Stimulated activated CD8-positive, alpha-beta memory T cell treated with anti-CD3 and anti-CD28 coated beads, Interleukin-12 subunit alpha, Interleukin-12 subunit beta, amount 100 ng/mL, for 1 hour (primary cell): ENCODE results near the gene HSF2BP.
"Not testable (repeated sequence)": the region's sequence is repeated elsewhere in the genome, so short reads cannot be mapped to it uniquely, and the experiment has no call there.

Experiments
- DNase-seq: peaks from one replicate; pipeline ENCODE4 v3.0.0-alpha.2; 2020; ENCODE audit warnings: low read depth

The HSF2BP gene

DNA sequence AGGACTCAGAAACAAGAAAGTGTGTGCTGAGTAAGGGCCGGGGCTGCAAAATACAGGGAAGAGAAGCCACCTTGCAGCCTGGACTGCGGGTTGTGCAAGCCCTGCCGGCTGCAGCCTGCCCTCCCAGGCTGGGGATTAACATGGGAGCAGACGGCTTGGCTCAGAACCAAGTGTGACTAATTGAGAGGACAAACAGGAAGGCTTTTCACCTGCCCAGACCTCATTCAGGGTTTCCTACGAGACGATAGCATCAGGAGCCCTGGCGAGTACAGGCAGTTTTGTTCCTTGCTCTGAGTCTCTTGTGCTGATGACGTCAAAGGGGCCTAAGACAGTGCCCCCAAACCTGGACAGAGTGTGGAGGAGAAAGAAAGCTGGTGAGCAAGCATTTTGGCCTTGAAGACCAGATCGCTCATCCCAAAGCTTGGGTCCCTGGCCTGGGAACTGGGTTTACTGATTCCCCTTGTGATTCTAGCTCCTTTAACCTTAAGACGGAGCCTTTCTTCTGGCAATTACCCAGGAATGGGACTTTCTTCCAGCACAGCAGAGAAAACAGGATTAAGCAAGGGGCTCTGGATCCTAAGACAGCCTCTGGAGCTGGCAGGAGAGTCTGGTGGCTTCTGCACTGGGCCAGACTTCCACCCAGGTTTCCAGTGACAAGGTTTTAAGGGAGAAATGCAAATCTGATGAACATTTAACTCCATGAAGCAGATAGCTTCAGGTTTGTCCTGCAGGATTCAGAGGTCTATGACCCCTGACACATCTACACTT, 142.2 kb downstream of the HSF2BP start:
- DNase-seq: not testable (repeated sequence)

DNA sequence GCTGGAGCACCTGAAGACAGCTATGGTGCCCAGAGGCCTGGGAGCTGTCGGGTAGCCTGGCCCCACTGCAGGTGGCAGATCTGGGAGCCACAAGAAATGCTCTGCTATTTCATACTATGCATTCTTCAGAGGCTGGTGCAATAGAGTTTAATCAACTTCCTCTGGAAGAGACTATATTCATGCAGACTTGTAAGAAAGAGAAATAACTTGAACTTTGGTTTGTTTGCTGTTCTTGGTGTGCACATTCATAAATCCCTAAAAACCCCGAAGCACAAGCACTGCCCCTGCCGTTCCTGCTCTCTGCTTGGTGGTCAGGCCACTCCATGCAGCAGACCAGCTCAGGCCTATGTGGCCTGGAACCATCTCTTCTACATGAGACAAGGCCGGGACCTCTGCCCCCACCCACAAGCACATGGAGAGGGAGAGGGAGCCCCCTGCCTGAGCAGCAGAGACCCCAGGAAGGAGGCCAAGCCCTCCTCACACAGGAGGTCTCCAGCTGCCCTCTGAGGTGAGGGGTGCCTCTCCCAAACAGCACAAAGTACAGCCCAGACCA, 142.9 kb downstream of the HSF2BP start:
- not testable (repeated sequence) for DNase-seq

DNA sequence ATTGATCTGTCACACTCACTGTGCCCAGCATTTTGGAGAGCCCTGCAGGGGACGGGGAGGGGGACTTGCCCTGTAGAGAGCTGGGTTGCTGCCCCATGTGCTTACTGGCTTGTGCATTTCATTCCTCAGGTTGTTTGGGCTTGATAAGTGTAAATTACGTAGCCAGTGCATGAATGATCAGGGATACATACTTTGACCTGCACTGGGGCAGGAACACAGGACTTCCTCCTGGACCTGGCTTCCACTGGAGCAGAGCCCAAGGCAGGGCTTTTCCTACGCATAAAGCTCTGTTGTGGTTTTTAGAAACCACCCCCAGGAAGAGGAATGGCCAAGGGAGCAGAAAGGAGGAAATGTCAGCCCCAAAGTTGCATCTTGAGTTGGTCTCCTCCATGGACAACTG, 144.5 kb downstream of the HSF2BP start:
- not testable (repeated sequence) for DNase-seq

DNA sequence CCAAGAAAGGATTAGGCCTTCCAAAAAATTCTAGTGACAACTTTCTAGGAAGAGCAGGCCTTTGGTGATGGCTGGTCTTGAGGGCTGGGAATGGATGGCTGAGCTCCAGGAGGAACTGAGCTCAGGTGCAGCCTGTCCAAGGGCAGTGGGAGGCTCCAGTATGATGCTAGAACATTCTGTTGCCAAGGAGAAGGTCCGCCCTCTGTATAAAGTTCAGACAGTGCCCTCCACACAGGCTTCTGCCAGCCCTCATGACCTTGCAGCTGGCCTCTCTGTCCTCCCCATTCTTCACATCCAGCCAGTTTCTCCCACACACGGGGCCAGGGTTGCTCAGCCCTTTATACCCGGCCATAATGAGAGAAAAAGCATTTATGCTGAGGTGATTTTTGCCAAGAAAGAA, 146.3 kb downstream of the HSF2BP start:
- not testable (repeated sequence) for DNase-seq

DNA sequence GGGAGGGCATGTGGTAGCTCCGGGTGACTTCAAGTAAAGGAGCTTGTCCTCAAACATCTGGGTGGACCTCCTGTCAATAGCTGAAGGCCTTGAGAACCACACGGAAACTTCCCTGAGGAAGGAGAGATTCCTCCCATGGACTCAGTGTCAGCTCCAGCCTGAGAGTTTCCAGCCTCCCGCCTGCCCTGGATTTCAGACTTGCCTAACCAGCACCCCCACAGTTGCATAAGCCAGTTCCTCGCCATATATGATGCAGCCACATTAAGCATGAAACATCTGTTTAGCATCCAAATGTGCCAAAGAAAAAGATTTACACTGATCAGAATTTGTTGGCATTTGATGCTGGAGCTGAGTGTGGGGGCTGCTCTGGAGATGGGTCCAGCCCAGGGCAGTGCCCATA, 148.1 kb downstream of the HSF2BP start:
- not testable (repeated sequence) for DNase-seq

DNA sequence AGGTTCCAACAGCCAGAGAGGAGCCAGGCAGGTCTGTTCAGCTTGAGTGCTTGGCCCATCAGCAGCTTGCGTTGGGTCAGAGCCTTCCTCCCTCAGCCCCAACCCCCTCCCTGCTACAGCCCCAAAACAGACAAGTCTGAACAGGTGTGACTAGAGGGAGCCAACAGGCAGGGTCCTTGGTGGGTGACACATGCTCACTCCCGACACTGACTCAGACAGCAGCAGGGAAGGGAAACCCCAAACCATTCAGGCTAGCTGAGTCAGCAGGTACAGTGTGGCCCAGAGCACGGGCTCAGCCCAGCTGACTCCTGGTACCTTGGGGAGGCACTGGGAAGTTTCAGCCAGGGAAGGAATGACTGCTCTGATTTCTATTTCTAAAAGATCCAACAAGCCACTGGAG, 148.6 kb downstream of the HSF2BP start:
- DNase-seq: not testable (repeated sequence)

DNA sequence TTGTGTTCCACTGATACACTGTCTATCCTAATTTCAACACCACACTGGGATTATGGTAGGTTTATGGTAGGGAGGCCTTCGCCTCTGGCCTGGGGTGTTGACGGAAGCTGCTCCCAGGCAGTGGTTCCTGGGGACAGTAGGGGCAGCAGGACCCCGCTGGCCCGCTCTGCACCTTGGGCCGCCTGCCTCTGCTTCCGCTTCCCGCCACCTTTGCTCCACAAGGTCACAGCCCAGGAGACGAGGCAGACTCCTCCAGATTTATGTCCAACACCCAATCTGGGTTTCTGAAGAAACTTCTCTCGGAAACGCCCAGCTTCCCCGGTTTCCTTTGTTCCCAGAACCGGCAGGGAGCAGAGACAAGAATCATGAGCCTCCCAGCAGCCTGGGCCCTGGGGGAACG, 155.4 kb downstream of the HSF2BP start:
- DNase-seq: not testable (repeated sequence)

DNA sequence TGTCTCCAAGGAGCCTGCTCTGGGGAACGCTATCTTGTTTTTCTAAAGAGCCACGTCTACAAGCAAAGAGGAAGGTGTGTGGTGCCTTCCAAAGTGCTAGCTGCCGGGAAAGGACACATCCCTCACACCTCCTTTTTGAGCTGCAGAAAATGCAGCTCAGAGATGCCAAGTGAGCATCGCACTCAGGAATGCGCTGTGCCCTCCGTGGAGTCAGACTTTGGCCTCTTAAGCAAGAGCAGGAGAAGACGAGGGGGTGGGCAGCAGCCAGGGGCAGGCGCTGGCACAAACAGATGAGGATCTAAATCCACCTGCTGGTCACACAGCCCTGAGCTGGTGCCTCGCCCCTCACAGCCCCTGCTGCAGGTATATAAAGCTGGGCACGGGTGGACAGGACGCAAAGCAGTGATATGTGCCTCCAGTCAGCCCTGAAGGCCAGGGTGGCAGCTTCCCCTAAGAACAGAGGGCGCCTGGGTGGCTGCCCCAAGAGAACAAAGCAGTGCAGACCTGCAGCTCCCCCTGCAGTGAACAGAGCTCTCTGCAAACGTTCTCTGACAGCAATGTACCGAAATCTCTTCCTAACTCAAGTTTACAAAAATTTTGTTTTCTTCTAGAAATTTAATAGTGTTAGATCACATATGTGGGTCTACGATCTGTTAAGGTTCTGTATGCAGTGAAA, 156.1 kb downstream of the HSF2BP start:
- not testable (repeated sequence) for DNase-seq

DNA sequence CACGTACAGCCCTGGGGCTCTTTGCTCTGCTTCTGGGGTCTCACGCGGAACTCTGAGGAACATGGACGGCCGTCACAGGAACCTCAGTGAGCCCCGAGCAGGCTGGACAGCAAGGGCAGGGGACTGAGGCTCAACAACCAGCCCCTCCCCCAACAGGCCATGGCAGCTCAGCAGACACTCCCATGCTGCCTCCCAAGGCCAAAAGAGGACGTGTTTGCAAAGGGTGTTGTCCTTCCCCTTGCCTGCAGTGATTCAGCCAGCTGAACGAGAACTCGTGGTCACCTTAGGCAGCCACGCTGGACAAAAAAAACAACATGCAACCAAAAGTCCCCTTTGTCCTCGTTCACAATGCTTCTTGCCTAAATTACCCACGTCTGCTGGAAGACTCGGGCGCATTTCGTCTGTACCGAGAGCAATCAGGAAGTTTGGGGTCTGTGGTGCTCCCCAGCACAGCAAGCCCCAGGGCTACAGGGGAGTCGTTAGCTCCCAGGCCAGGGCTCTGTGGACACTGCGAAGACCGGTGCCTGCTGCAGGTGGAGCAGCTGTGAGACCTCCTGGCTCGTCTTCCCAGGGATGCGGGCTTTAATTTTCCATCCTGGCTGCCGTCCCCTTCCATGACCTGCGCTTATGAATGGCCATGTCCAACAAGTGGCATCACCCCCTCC, 156.7 kb downstream of the HSF2BP start:
- not testable (repeated sequence) for DNase-seq

DNA sequence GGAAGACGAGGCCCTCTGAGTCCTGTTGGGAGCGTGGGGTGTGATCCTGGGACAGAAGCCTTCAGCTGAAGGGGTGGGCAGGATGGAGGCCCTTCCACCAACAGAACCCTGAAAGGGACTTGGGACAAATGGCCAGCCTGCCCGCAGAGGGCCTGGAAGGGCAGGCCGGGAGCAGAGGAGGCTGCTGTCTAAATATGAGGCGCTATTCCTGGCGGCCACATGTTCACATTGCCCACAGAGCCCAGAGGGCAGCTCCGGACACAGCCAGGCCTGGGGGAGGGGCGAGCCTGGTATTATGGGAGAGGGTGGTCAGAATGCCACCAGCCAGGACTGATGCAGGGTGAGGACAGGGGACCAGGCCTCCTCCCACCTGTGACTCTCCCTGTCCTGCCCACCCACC, 160.4 kb downstream of the HSF2BP start:
- DNase-seq: not testable (repeated sequence)

DNA sequence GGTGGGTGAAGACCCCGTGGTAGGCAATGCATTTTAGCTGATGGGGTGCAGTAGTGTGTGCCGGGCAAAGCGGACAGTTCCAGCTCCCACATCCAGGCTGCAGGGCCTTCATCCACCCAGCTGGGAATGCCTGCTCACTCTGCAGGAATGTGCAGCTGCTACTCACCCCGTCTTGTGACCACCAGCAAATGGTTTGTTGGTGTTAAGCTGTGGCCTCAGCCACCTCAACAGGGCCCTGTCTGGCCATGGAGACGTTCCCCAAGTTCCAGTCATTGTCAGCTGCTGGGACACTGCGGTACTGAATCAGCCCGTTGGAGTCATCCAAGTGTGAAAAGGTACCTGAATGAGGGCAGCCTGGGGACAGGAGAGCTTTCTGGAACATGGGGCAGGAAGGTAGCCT, 161.2 kb downstream of the HSF2BP start:
- DNase-seq: not testable (repeated sequence)

DNA sequence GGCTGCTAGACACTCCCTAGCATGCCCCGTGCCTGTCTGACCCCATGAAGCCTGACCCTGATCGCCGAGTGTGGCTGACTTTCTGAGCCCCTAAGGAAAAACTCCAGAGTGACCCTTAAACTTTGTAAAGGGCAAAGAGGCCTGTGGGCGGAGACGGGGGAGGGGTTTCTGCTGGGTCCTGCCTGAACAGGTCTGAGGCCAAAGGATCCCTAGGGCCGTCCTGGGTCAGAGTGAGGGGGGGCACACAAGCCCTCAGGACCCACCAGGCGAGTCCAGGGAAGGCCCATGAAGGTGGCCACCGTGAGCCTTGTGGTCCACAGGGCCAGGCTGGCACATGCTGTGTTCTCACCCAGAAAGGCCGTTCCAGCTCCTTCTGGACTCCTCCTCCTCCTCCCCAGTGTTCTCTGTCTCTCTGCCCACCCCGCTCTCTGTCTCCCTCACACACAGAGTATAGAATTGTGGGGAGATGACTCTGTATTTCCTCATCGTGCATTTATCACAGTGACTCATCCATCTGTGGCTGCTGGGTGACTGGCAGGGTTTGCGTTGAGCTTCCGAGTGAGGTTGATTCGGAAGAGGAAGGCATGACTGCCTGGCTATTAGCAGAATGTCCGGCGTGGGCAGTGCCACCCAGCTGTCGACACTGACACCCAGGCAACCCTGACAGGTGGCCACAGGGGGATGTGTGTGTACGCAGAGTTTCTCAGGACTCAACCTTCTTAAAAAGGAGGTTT, 164.8 kb downstream of the HSF2BP start:
- DNase-seq: not testable (repeated sequence)

DNA sequence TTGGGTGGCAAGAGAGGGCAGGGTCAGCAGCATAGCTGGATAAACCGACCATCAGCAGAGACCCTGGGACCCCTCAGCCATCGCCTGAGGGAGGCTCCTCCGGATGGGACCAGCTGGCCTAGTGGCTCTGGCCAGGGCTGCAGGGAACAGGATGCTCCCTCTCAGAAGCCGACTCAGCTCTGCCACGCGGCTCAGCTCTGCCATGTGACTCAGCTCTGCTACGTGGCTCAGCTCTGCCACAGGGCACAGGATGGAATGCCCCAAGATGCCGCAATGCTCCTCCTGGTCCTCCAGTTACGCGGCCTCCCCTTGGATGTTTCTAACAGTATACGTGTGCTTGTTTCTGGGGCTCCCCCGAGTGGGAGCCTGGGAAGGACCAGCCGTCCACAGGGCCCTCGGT, 165.8 kb downstream of the HSF2BP start:
- not testable (repeated sequence) for DNase-seq

DNA sequence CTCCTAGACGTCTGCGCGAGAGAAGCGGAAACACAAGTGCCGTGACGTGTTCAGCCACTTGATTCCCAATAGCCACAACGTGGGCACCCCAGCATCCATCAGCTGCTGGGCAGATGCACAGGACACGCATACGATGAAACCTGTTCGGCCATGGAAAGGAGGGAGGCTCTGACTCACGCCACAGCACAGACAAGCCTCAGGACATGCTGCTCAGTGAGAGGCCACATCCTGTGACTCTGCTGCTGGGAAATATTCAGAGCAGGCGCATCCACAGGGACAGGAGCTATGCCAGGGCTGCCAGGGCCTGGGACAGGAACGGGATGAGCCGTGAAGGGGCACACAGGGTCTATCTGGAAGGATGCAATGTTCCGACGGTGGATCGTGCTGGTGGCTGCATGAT, 171.1 kb downstream of the HSF2BP start:
- DNase-seq: not testable (repeated sequence)

DNA sequence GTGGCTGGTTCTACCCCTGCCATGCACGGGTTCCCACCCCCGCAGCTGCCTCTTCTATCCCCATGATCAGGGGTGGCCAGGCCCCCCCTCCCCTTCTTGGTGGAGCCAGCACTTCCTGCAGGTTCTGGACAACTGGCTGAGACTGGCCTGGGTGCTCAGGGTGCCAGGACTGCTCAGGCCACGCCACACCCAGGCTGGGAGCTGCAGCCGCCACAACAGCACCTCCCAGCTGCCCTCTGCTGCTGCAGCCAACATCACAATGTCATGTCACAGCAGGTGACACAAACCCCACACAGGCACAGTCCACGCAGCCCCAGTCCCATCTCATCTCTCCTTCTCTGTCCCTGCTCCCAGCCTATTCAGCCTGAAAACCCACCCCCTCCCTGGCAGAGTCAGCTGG, 173.2 kb downstream of the HSF2BP start:
- DNase-seq: not testable (repeated sequence)

DNA sequence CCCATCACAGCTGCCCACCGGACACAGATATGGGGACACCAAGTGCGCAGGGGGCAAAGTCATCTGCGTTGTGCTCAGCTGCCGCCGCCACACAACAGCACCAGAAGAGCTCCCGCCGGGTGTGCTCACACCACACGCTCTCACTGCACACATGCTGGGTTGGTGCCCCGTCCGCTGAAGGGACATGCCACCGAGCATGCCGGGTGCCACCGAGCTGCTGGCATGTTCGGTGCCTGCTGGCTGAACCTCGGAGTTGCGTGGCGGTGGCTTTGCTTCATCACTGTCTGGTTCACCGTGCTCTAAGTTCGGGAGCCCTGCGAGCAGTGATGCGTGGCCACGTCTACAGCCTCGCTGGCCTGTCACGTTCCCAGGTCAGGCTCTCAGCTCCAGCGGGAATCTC, 174.3 kb downstream of the HSF2BP start:
- DNase-seq: not testable (repeated sequence)

DNA sequence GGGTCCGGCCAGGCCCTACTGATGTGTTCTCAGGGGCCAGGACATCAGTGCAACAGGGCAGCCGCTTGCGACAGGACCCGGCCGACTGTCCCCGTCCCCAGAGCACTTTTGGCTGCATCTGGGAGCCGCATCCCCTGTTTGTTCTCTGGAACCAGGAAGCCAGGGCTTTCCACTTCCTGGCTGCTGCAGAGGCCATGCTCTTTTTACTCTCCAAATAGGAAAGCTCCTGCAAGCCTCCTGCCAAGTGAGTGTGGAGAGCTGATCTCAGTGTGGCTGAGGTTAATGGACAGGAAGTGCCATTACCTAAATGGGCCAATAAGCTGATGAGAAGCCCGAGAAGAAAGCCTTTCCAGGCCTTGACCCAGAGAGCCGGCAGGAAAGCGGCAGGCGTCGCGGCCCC, 180.1 kb downstream of the HSF2BP start:
- DNase-seq: not testable (repeated sequence)
